Astrocyte (in vitro differentiated cells and primary cell): ENCODE data around the gene TWIST2. TPM values are rescaled to one million over a fixed set of nuclear protein-coding genes. Genes with fewer than 3 reads are reported as not detected.

Experiments used
- DNase-seq: peaks from one replicate; pipeline ENCODE4 v3.0.0-alpha.2; 2010; ENCODE audit warnings: low read depth
- FAIRE-seq: peaks from 2 replicates; lab custom pipeline; 2011; peaks lifted over from hg19 to GRCh38; lab: Jason Lieb, UNC
- H2AFZ ChIP-seq: 2 replicates; pipeline ENCODE4 v1.6.0; 2012; ENCODE audit warnings: low read depth, low read length, inconsistent platforms
- H3K27ac ChIP-seq: 2 replicates; pipeline ENCODE4 v1.5.1; 2011; ENCODE audit warnings: low read depth, low read length, inconsistent platforms
- H3K27me3 ChIP-seq: 2 replicates; pipeline ENCODE4 v1.6.0; 2011; ENCODE audit warnings: low read length, inconsistent platforms; ENCODE audit not compliant: insufficient read depth
- H3K36me3 ChIP-seq: 2 replicates; pipeline ENCODE4 v1.5.1; 2011; ENCODE audit warnings: low read length, inconsistent platforms; ENCODE audit not compliant: insufficient read depth
- H3K4me1 ChIP-seq: 2 replicates; pipeline ENCODE4 v1.5.1; 2011; ENCODE audit warnings: low read length, inconsistent platforms; ENCODE audit not compliant: insufficient read depth
- H3K4me2 ChIP-seq: 2 replicates; pipeline ENCODE4 v1.6.0; 2012; ENCODE audit warnings: low read length, inconsistent platforms
- H3K4me3 ChIP-seq: 2 replicates; pipeline ENCODE4 v1.5.1; 2011; ENCODE audit warnings: low read depth, mild to moderate bottlenecking, low read length, inconsistent platforms; ENCODE audit not compliant: insufficient read depth
- H3K79me2 ChIP-seq: 2 replicates; pipeline ENCODE4 v1.6.0; 2012; ENCODE audit warnings: mild to moderate bottlenecking, low read length, inconsistent platforms; ENCODE audit not compliant: insufficient read depth
- H3K9ac ChIP-seq: 2 replicates; pipeline ENCODE4 v1.6.0; 2012; ENCODE audit warnings: mild to moderate bottlenecking, low read length, inconsistent platforms
- H3K9me3 ChIP-seq: 2 replicates; pipeline ENCODE4 v1.5.1; 2012; ENCODE audit warnings: low read depth, mild to moderate bottlenecking, low read length, inconsistent platforms; ENCODE audit not compliant: insufficient read depth
- H4K20me1 ChIP-seq: 2 replicates; pipeline ENCODE4 v1.6.0; 2012; ENCODE audit warnings: low read length, inconsistent platforms; ENCODE audit not compliant: insufficient read depth
- H3K27ac Mint-ChIP-seq: one replicate; pipeline ENCODE4 v1.8.0; 2021; ENCODE audit warnings: mild to moderate bottlenecking, mixed read lengths; ENCODE audit not compliant: unreplicated experiment
- H3K27me3 Mint-ChIP-seq: one replicate; pipeline ENCODE4 v1.8.0; 2021; ENCODE audit warnings: low read depth, mixed read lengths; ENCODE audit not compliant: unreplicated experiment
- H3K36me3 Mint-ChIP-seq: one replicate; pipeline ENCODE4 v1.8.0; 2021; ENCODE audit warnings: low read depth, mixed read lengths; ENCODE audit not compliant: unreplicated experiment
- H3K4me1 Mint-ChIP-seq: one replicate; pipeline ENCODE4 v1.8.0; 2021; ENCODE audit warnings: low read depth, mixed read lengths; ENCODE audit not compliant: unreplicated experiment
- H3K4me3 Mint-ChIP-seq: one replicate; pipeline ENCODE4 v1.8.0; 2021; ENCODE audit warnings: mild to moderate bottlenecking, moderate library complexity, mixed read lengths; ENCODE audit not compliant: unreplicated experiment
- H3K9me3 Mint-ChIP-seq: one replicate; pipeline ENCODE4 v1.8.0; 2021; ENCODE audit warnings: mild to moderate bottlenecking, mixed read lengths; ENCODE audit not compliant: unreplicated experiment
- EZH2 ChIP-seq: IDR thresholded peaks from 2 replicates; pipeline ENCODE4 v1.6.1; 2012; ENCODE audit warnings: mild to moderate bottlenecking, low read length, inconsistent platforms; ENCODE audit not compliant: insufficient read depth
- total RNA-seq: library from RNA; stranded (reverse); gene quantifications from 2 replicates; pipeline ENCODE4 v1.2.1, GENCODE V29; 2021
- TF ChIP-seq, protein P1 (sequence below): IDR thresholded peaks from 2 replicates; pipeline ENCODE4 v1.5.1; 2011; ENCODE audit warnings: low read depth, mild to moderate bottlenecking, inconsistent platforms, low read length, moderate library complexity; ENCODE audit not compliant: insufficient read depth

The TWIST2 gene
- total RNA-seq, 1 donor from 2014 or later: 3.2 TPM

DNA sequence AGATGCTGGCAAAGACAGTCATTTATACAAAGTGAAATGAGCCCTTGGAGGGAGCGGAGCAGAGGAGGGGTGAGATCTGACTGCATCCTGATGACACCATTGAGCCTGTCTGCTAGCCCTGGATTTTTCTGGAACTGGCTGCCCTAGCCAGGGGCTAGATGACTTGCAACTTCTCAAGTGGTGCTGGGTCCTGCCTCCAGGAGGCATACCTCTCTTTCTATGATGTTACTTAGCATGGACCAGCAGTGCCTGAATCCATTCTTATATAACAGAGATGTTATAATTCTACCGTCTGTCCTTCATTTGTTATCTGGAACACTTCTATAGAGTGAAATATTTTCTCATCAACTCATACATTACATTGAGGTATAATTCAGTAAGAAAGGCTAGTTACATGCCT, 8.5 kb upstream of the TWIST2 start:
- H3K27me3 Mint-ChIP-seq: peaks cover 46% of the 10 kb centered on the region

GRCh38 chr2:238841542-238842164, 6.2 kb upstream of the TWIST2 start:
- no peak overlapping the region for H3K9ac ChIP-seq

More for the DNA sequence above, 8.5 kb upstream of the TWIST2 start:
- Histone ChIP-seq H3K4me2 (no peak overlapping the region), H3K27me3 (peaks cover 3% of the 10 kb centered on the region), H3K27ac (no peak overlapping the region), H3K36me3 (no peaks in the 10 kb centered on the region), H3K9ac (no peak overlapping the region), H4K20me1 (no peaks in the 10 kb centered on the region), H3K79me2 (no peaks in the 10 kb centered on the region), H3K4me3 (no peak overlapping the region), H3K4me1 (no peaks in the 10 kb centered on the region), H2AFZ (no peak overlapping the region), H3K9me3 (peaks cover 2% of the 10 kb centered on the region)
- no peak overlapping the region for H3K4me3 Mint-ChIP-seq
- H3K36me3 Mint-ChIP-seq: no peaks in the 10 kb centered on the region
- H3K9me3 Mint-ChIP-seq: no peaks in the 10 kb centered on the region
- H3K4me1 Mint-ChIP-seq: no peaks in the 10 kb centered on the region
- H3K27ac Mint-ChIP-seq: no peak overlapping the region
- TF ChIP-seq EZH2: no peak
- TF ChIP-seq, protein P1, sequence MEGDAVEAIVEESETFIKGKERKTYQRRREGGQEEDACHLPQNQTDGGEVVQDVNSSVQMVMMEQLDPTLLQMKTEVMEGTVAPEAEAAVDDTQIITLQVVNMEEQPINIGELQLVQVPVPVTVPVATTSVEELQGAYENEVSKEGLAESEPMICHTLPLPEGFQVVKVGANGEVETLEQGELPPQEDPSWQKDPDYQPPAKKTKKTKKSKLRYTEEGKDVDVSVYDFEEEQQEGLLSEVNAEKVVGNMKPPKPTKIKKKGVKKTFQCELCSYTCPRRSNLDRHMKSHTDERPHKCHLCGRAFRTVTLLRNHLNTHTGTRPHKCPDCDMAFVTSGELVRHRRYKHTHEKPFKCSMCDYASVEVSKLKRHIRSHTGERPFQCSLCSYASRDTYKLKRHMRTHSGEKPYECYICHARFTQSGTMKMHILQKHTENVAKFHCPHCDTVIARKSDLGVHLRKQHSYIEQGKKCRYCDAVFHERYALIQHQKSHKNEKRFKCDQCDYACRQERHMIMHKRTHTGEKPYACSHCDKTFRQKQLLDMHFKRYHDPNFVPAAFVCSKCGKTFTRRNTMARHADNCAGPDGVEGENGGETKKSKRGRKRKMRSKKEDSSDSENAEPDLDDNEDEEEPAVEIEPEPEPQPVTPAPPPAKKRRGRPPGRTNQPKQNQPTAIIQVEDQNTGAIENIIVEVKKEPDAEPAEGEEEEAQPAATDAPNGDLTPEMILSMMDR: no peak
- FAIRE-seq (peak; percentile 5), DNase-seq (no peak)

GRCh38 chr2:238843476-238843875, 4.4 kb upstream of the TWIST2 start:
- no peak overlapping the region for H3K27ac Mint-ChIP-seq
- Histone ChIP-seq H3K79me2 (peaks cover 15% of the 10 kb centered on the region), H4K20me1 (no peaks in the 10 kb centered on the region), H3K4me1 (peaks cover 14% of the 10 kb centered on the region), H3K27me3 (peaks cover 3% of the 10 kb centered on the region), H3K9ac (no peak overlapping the region), H3K9me3 (peaks cover 2% of the 10 kb centered on the region), H3K36me3 (no peaks in the 10 kb centered on the region), H3K4me3 (no peak overlapping the region), H2AFZ (no peak overlapping the region), H3K27ac (no peak overlapping the region), H3K4me2 (no peak overlapping the region)
- H3K4me1 Mint-ChIP-seq: no peaks in the 10 kb centered on the region
- no peak overlapping the region for H3K4me3 Mint-ChIP-seq
- peaks cover 46% of the 10 kb centered on the region for H3K27me3 Mint-ChIP-seq
- DNase-seq: no peak
- TF ChIP-seq EZH2: no peak
- TF ChIP-seq, protein P1: no peak
- peak; percentile 63 for FAIRE-seq
- H3K36me3 Mint-ChIP-seq: no peaks in the 10 kb centered on the region
- H3K9me3 Mint-ChIP-seq: no peaks in the 10 kb centered on the region

More at GRCh38 chr2:238841542-238842164, 6.2 kb upstream of the TWIST2 start:
- no peak overlapping the region for H3K4me3 ChIP-seq
- peaks cover 1% of the 10 kb centered on the region for H3K79me2 ChIP-seq
- TF ChIP-seq, protein P1: no peak
- TF ChIP-seq EZH2: no peak
- H3K4me2 ChIP-seq: no peak overlapping the region
- no peaks in the 10 kb centered on the region for H3K36me3 ChIP-seq
- no peak overlapping the region for H3K27ac ChIP-seq
- H2AFZ ChIP-seq: no peak overlapping the region
- Mint-ChIP-seq H3K27ac (no peak overlapping the region), H3K9me3 (no peaks in the 10 kb centered on the region), H3K36me3 (no peaks in the 10 kb centered on the region), H3K27me3 (peaks cover 53% of the 10 kb centered on the region), H3K4me3 (no peak overlapping the region), H3K4me1 (no peaks in the 10 kb centered on the region)
- DNase-seq (peak; percentile 32), FAIRE-seq (no peak)
- H3K4me1 ChIP-seq: peaks cover 5% of the 10 kb centered on the region
- peaks cover 2% of the 10 kb centered on the region for H3K9me3 ChIP-seq
- H3K27me3 ChIP-seq: peaks cover 3% of the 10 kb centered on the region
- H4K20me1 ChIP-seq: no peaks in the 10 kb centered on the region
